Spleen (tissue), 11 donors: Measurements from ENCODE around the gene LY6G6C. TPM values are rescaled to one million over a fixed set of nuclear protein-coding genes. Genes with fewer than 3 reads are reported as not detected.

ENCODE experiments used
- DNase-seq: peaks from one replicate; pipeline ENCODE4 v3.0.0-alpha.2; 2020
- H3K27ac ChIP-seq, 8 donors: fragments of 200-600 bp; sonication (generic) in 7 of 8; 1 replicate in 4 of 8; 2 replicates in 4 of 8; pipeline versions ENCODE4 v1.5.0 to v1.8.0; 2016 to 2021; ENCODE audit warnings: inconsistent platforms in 4 of 8, mild to moderate bottlenecking in 4 of 8, moderate library complexity in 1 of 8
- H3K27me3 ChIP-seq, 7 donors: fragments of 200-600 bp; sonication (generic) in 6 of 7; replicated peaks in 1 of 7; 1 replicate in 4 of 7; 2 replicates in 3 of 7; pipeline versions ENCODE4 v1.5.0 to v1.8.0; 2016 to 2021; ENCODE audit warnings: inconsistent platforms in 3 of 7, mild to moderate bottlenecking in 1 of 7
- H3K36me3 ChIP-seq, 6 donors: fragments of 200-600 bp; sonication (generic) in 5 of 6; 1 replicate in 4 of 6; 2 replicates in 2 of 6; pipeline versions ENCODE4 v1.5.0 to v1.8.0; 2016 to 2021; ENCODE audit warnings: inconsistent platforms in 2 of 6
- H3K4me1 ChIP-seq, 6 donors: fragments of 200-600 bp; sonication (generic) in 5 of 6; 1 replicate in 3 of 6; 2 replicates in 3 of 6; pipeline versions ENCODE4 v1.5.0 to v1.8.0; 2016 to 2021; ENCODE audit warnings: inconsistent platforms in 3 of 6
- H3K4me3 ChIP-seq, 8 donors: fragments of 200-600 bp; sonication (generic) in 7 of 8; 1 replicate in 4 of 8; 2 replicates in 4 of 8; pipeline versions ENCODE4 v1.5.0 to v1.8.0; 2016 to 2021; ENCODE audit warnings: inconsistent platforms in 4 of 8, mild to moderate bottlenecking in 4 of 8, moderate library complexity in 2 of 8
- H3K9me3 ChIP-seq, 8 donors: fragments of 200-600 bp; sonication (generic) in 7 of 8; 1 replicate in 4 of 8; 2 replicates in 4 of 8; pipeline versions ENCODE4 v1.5.0 to v1.8.0; 2016 to 2021; ENCODE audit warnings: inconsistent platforms in 4 of 8
- POLR2A ChIP-seq, 3 donors: fragments of 450-650 bp; IDR thresholded peaks; one replicate each; pipeline ENCODE4 v1.5.1; 2017; ENCODE audit warnings: antibody characterized with exemption in 3 of 3, mild to moderate bottlenecking in 1 of 3
- POLR2AphosphoS5 ChIP-seq, 3 donors: sonication (generic); formaldehyde crosslinking; IDR thresholded peaks; one replicate each; pipeline ENCODE4 v1.5.1; 2017; ENCODE audit warnings: antibody characterized with exemption in 3 of 3
- WGBS, 5 donors: extraction: QIAGEN DNeasy Blood & Tissue Kit in 3 of 5; methylation state at CpG; one replicate each; pipeline versions ENCODE4 v1.1.5 to v1.1.7; 2013 to 2018; 5-methylcytosine and 5-hydroxymethylcytosine counted together
- intact Hi-C: fragments of 100-400 bp; cut with DNase I; formaldehyde crosslinking; loops from one replicate; pipeline ENCODE4 v1.15.0; 2023; ENCODE audit warnings: low total_unique reads
- polyA plus RNA-seq, 3 donors: library from polyadenylated mRNA; stranded (reverse); fragments of 200-250 nt; gene quantifications; one replicate each; pipeline ENCODE4 v1.2.1, GENCODE V29; 2013
- total RNA-seq, 7 donors: library from RNA; depleted of rRNA in 3 of 7; stranded (reverse); fragments of >200 nt in 3 of 7; fragmentation: NEBNext Ultra II Directional in 4 of 7; extraction: Animal tissue kit (Norgen Biotek cat#: 25700) in 4 of 7; gene quantifications; one replicate each; pipeline versions ENCODE4 v1.1.0 to v1.2.1, GENCODE V29; 2016 to 2021
- TF ChIP-seq, protein P1 (sequence below), 11 experiments: fragments of 200-600 bp in 7 of 11; fragments of 450-650 bp in 4 of 11; sonication (generic) in 4 of 11; IDR thresholded peaks in 8 of 11; conservative IDR thresholded peaks in 3 of 11; 1 replicate in 7 of 11; 2 replicates in 4 of 11; pipeline versions ENCODE4 v1.4.0 to v1.8.0; 2016 to 2021; ENCODE audit warnings: antibody characterized with exemption in 11 of 11, inconsistent platforms in 4 of 11, mild to moderate bottlenecking in 1 of 11
- donor health status: healthy with polysubstance abuse.
- donor health status: DM: no; HTN: no; CAD: no; lungs with moderate emphysema.
- donor health status: DM: no; HTN: no; CAD: no.
- donor health status: Bipolar disorder and iron deficiency.
- donor health status: healthy.
- donor health status: DM: no; HTN: no; CAD: no.
- donor health status: DM: yes; HTN: yes; CAD: no.

Gene LY6G6C
- total and polyA plus RNA-seq, 10 donors = 0.49 to 0.77 TPM; not detected in 8

DNA sequence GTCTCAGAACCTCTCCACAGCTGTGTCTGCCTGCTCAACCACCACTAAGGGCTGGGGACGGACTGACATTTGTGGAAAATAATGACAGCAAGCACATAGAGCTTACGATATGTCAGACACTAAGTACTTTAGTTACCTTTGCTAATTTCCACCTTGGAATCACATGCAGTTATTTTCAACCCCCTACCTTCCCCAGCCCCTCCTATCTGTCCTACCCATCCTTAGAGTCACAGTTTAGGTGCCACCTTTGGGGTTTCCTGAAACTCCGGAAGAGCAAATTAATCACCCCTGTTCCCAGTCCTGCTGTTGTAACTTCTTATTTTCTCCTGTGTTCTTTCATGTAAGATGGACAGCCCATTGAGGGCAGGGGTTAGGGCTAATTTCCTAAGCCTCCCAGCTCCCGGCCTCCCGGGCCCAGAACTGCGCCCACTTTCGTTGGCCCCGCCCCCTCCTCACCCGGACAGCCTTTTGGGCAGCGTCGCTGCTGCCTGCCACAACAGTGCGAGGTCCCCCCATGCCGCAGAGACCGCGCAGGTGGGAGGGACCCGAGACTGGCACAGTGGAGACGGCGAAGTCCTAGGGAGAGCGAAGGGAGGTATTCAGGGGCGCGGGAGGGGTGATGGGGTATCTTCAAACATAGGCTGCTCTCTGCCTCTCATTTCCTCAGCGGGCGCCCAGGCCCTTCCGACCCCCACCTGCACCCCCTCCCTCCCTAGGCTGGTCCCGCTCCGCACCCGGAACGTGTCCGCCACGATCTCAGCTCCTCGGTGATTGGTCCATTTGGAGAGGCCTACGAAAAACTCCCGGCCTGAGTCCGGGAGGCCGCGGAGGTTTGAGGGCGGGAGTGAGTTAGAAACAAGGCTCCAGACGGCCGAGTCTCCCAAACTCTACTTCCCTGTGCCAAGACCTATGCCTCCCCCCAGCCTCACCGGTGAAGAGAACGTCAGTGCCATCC lies 6.4 kb upstream of the LY6G6C start:
- Histone ChIP-seq H3K36me3 (peaks cover 7 to 61% (median 29%) of the 10 kb centered on the region in 6 donors), H3K9me3 (no peaks in the 10 kb centered on the region), H3K4me1 (peaks cover 31 to 88% (median 73%) of the 10 kb centered on the region in 6 donors), H3K27me3 (no peaks in the 10 kb centered on the region), H3K27ac (peak overlapping the region; percentile 79 to 99 (median 94)), H3K4me3 (peak overlapping the region in 7 of 8 donors; percentile 3 to 83 (median 79))
- TF ChIP-seq POLR2AphosphoS5 (IDR thresholded peaks at IDR 0.05) = peak; percentile 1 to 79 (median 71)
- TF ChIP-seq, protein P1, sequence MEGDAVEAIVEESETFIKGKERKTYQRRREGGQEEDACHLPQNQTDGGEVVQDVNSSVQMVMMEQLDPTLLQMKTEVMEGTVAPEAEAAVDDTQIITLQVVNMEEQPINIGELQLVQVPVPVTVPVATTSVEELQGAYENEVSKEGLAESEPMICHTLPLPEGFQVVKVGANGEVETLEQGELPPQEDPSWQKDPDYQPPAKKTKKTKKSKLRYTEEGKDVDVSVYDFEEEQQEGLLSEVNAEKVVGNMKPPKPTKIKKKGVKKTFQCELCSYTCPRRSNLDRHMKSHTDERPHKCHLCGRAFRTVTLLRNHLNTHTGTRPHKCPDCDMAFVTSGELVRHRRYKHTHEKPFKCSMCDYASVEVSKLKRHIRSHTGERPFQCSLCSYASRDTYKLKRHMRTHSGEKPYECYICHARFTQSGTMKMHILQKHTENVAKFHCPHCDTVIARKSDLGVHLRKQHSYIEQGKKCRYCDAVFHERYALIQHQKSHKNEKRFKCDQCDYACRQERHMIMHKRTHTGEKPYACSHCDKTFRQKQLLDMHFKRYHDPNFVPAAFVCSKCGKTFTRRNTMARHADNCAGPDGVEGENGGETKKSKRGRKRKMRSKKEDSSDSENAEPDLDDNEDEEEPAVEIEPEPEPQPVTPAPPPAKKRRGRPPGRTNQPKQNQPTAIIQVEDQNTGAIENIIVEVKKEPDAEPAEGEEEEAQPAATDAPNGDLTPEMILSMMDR (IDR thresholded peaks at IDR 0.05 in 8 of 11, conservative IDR thresholded peaks at IDR 0.05 in 3 of 11) = no peak
- intact Hi-C loops = no loop called here
- DNase-seq = peak; percentile 87
- WGBS, 5 donors = 76 to 81% (median 77%) methylated on average over 41 of the region's 41 CpGs

DNA sequence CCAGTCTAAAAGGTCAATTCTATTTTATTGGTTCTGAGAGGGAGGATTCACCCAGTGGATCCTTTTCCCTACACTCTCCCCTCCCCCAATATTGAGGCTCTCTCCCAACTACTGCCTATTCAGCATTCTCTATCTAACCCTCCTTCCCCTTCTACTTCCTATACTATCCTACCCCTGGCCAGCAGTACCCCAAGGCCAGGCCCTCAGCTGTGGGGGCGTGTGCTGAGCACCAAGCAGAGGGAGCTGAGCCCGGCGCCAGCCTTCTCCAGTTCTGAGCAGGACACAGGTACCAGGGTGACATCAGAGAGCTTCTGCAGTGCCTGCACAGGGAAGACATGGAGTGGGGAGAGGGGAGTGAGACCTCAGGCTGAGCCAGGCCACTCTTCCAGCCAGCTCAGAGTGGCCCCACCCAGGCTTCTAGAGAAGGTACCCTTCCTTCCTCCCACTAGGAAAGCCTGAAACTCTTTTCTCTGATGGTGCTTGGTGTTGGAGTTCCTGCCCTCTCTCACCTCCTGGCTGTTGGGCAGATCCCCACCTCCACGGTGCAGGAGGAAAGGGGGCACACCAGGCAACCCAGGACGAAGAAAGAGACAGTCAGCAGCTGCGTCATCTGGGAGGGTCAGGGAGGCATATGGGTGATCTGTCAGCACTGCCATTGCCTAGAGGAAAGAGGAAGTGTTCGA lies 5.6 kb upstream of the LY6G6C start:
- no peaks in the 10 kb centered on the region for H3K9me3 ChIP-seq
- H3K27ac ChIP-seq = peak overlapping the region; percentile 79 to 99 (median 94)
- peaks cover 7 to 53% (median 20%) of the 10 kb centered on the region in 6 donors for H3K36me3 ChIP-seq
- DNase-seq = peak; percentile 88
- no peaks in the 10 kb centered on the region for H3K27me3 ChIP-seq
- TF ChIP-seq POLR2AphosphoS5 (IDR thresholded peaks at IDR 0.05) = peak in 2 of 3 donors; percentile 59 to 75
- TF ChIP-seq, protein P1 (IDR thresholded peaks at IDR 0.05 in 8 of 11, conservative IDR thresholded peaks at IDR 0.05 in 3 of 11) = peak in 1 of 11 experiments; percentile 6
- no peak for TF ChIP-seq POLR2A (IDR thresholded peaks at IDR 0.05)
- 31 to 43% (median 38%) methylated on average over 7 of the region's 7 CpGs for WGBS, 5 donors
- intact Hi-C loops = no loop called here
- H3K4me1 ChIP-seq = peaks cover 27 to 82% (median 65%) of the 10 kb centered on the region in 6 donors
- H3K4me3 ChIP-seq = peak overlapping the region in 3 of 8 donors; percentile 80 to 83 (median 82)

DNA sequence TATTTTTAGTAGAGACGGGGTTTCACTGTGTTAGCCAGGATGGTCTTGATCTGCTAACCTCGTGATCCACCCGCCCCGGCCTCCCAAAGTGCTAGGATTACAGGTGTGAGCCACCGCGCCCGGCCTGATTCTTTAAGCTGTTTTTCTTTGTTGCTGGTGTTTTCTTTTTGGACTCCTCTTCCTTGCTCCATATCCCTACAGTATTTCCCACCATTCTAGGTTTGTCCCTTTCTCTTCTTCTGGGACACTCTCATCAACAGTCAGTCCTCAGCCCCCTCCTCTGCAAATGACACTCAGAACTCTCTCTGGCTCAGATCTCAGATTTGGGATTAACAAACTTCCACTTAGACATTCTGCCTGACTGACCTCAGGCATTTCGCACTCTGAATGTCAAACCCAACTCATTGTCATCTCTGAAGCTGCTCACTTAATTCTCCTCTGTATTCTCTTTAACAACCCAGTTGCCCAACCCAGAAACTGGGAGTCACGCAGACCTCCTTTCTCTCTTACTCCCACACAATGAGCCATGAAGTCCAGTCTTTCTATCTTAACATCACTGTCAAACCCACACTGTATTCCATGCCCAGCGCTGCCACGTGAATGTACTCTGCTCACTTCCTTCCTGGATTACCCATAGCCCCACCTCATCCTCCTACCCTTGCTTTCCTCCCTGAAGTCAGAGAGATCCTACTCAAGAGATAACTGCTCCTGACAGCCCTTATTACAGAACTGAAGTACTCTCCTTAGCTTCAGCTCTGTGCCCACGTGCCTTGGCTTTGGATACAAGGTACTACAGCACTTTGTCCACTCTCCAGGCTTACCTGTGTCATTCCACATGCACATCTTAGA lies 4.2 kb upstream of the LY6G6C start:
- peak; percentile 56 for DNase-seq
- intact Hi-C loops = no loop called here
- peak overlapping the region in 5 of 8 donors; percentile 93 to 99 (median 95) for H3K27ac ChIP-seq
- WGBS, 5 donors = 76 to 79% (median 78%) methylated on average over 12 of the region's 12 CpGs
- no peak overlapping the region for H3K4me3 ChIP-seq
- peaks cover 1 to 38% (median 6%) of the 10 kb centered on the region in 6 donors for H3K36me3 ChIP-seq
- no peaks in the 10 kb centered on the region for H3K9me3 ChIP-seq
- TF ChIP-seq, protein P1 (IDR thresholded peaks at IDR 0.05 in 8 of 11, conservative IDR thresholded peaks at IDR 0.05 in 3 of 11) = no peak
- TF ChIP-seq POLR2AphosphoS5 (IDR thresholded peaks at IDR 0.05) = peak in 1 of 3 donors; percentile 55
- no peaks in the 10 kb centered on the region for H3K27me3 ChIP-seq
- H3K4me1 ChIP-seq = peaks cover 18 to 68% (median 51%) of the 10 kb centered on the region in 6 donors
